ENCODE data around the gene SEC14L6.

Gene SEC14L6

DNA sequence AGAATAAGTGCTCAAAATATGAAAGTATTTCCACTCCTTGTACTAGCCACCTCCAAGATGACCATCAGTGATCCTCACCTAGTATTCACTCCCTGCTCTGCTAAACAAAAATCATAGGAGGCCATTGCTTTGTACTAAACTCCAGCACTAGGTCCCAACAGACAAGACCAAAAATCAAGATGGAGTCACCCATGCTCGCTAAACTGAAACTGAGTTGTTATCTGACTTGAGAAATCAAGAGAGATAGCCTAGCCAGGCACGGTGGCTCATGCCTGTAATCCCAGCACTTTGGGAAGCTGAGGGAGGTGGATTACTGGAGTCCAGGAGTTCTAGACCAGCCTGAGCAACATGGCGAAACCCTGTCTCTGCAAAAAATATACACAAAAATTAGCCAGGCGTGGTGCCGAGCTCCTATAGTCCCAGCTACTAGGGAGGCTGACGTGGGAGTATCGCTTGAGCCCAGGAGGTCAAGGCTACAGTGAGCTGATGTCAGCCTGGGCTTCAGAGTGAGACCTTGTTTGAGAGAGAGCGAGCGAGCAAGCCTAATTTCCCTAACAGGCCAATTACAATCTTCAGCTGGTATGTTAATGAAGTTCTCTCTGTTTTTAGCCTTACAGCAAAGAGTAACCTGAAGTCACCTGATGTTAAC lies 9.3 kb downstream of the SEC14L6 start:
- Histone ChIP-seq H3K27ac (no peak overlapping the region), H3K36me3 (ENCODE audit: insufficient read depth, low read length) (no peaks in the 10 kb centered on the region), H3K4me3 (no peak overlapping the region), H3K9ac (ENCODE audit: insufficient read length) (no peak overlapping the region), H3K9me3 (ENCODE audit: low read depth, low read length) (no peaks in the 10 kb centered on the region)
- TF ChIP-seq EZH2 (IDR thresholded peaks at IDR 0.05) (no peak), FOXP2 (optimal IDR thresholded peaks at IDR 0.05; ENCODE audit: control extremely low read depth, extremely low read length, insufficient read depth) (no peak), POLR2AphosphoS5 (IDR thresholded peaks at IDR 0.05; ENCODE audit: borderline replicate concordance, low read depth, low read length) (no peak)
- DNase-seq (ENCODE audit: low read depth, low spot score) = no peak

DNA sequence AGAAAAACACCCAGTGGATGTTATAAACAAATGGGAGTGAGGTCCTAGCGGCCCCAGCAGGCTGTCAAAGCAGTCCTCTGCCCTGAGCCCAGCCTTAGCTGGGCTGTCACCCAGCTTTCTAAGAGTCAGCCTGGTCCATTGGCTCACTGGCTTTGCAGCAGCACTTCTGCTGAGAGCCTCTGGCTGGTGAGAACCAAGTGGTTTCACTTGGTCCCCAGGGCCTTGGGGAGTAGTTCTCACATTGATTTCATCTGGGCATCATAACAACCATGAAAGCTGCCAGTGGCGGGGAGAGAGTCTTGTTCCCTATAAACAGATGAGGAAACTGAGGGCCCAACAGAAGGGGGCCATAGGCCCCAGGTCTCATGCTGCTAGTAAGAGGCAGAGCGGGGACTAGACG lies 11.4 kb downstream of the SEC14L6 start:
- H3K9ac ChIP-seq (ENCODE audit: insufficient read length) = no peak overlapping the region
- no peak for TF ChIP-seq FOXP2 (optimal IDR thresholded peaks at IDR 0.05; ENCODE audit: control extremely low read depth, extremely low read length, insufficient read depth)
- TF ChIP-seq POLR2AphosphoS5 (IDR thresholded peaks at IDR 0.05; ENCODE audit: borderline replicate concordance, low read depth, low read length) = no peak
- no peak for TF ChIP-seq EZH2 (IDR thresholded peaks at IDR 0.05)
- DNase-seq (ENCODE audit: low read depth, low spot score) = no peak

DNA sequence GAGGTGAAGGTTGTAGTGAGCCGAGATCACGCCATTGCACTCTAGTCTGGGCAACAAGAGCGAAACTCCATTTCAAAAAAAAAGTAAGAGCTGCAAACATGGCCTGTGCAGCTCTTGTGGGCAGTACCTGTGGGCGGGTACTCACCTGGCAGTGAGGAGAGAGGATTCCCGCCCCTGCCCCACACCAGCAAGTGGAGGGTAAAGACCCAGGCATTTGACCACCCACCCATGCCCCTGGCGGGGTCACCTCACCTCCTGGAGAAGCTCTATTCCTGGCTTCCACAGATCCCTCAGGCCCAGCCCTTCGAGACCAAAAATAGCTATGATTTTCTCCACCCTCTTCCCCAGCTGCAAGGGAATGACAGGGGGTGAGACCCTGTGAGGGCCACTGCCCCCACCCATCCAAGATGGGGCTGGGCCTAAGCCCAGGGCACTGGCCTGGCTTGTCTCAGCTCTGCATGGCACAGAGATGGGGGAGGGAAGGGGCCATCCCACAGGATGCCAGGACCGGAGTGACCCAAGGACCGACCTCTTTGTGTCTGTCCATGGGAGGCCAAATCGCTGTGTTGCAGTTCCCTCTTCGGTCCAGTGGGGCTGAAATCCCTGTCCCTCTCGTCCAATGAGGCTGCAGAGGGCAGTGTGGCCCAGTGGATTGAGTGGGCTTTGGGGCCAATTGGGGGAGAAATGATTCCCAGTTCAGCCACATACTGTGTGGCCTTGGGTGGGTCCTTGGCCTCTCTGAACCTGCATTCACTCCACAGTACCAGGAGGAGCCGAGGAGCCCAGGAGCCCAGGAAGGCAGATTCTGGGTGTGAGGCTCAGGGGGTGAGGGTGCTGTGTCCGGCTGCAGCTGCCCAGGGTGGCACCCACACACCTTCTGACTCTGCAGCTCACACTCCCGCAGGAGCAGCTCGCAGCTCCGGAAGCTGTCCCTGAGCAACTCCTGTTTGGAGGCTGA lies 14.6 kb downstream of the SEC14L6 start:
- no peak overlapping the region for H3K9ac ChIP-seq (ENCODE audit: insufficient read length)
- H3K27ac ChIP-seq = no peak overlapping the region
- no peak for DNase-seq (ENCODE audit: low read depth, low spot score)
- no peak for TF ChIP-seq POLR2AphosphoS5 (IDR thresholded peaks at IDR 0.05; ENCODE audit: borderline replicate concordance, low read depth, low read length)
- no peak for TF ChIP-seq FOXP2 (optimal IDR thresholded peaks at IDR 0.05; ENCODE audit: control extremely low read depth, extremely low read length, insufficient read depth)
- no peak for TF ChIP-seq EZH2 (IDR thresholded peaks at IDR 0.05)
- no peak overlapping the region for H3K4me3 ChIP-seq
- no peaks in the 10 kb centered on the region for H3K36me3 ChIP-seq (ENCODE audit: insufficient read depth, low read length)
- H3K9me3 ChIP-seq (ENCODE audit: low read depth, low read length) = no peaks in the 10 kb centered on the region

More for the DNA sequence above, 11.4 kb downstream of the SEC14L6 start:
- H3K36me3 ChIP-seq (ENCODE audit: insufficient read depth, low read length) = no peaks in the 10 kb centered on the region
- H3K27ac ChIP-seq = no peak overlapping the region
- H3K9me3 ChIP-seq (ENCODE audit: low read depth, low read length) = no peaks in the 10 kb centered on the region
- H3K4me3 ChIP-seq = no peak overlapping the region

GRCh38 chr22:30526656-30527055 lies 19.9 kb downstream of the SEC14L6 start:
- no peak overlapping the region for H3K9ac ChIP-seq (ENCODE audit: insufficient read length)
- H3K27ac ChIP-seq = no peak overlapping the region
- TF ChIP-seq EZH2 (IDR thresholded peaks at IDR 0.05) (no peak), POLR2AphosphoS5 (IDR thresholded peaks at IDR 0.05; ENCODE audit: borderline replicate concordance, low read depth, low read length) (no peak), FOXP2 (optimal IDR thresholded peaks at IDR 0.05; ENCODE audit: control extremely low read depth, extremely low read length, insufficient read depth) (no peak)
- H3K36me3 ChIP-seq (ENCODE audit: insufficient read depth, low read length) = no peaks in the 10 kb centered on the region
- no peak overlapping the region for H3K4me3 ChIP-seq
- H3K9me3 ChIP-seq (ENCODE audit: low read depth, low read length) = no peaks in the 10 kb centered on the region
- DNase-seq (ENCODE audit: low read depth, low spot score) = no peak

- TF ChIP-seq FOXP2 (optimal IDR thresholded peaks at IDR 0.05; ENCODE audit: control extremely low read depth, extremely low read length, insufficient read depth) = no peak
- TF ChIP-seq POLR2AphosphoS5 (IDR thresholded peaks at IDR 0.05; ENCODE audit: borderline replicate concordance, low read depth, low read length) = no peak
- TF ChIP-seq EZH2 (IDR thresholded peaks at IDR 0.05) = no peak
- H3K9me3 ChIP-seq (ENCODE audit: low read depth, low read length) = no peaks in the 10 kb centered on the region
- no peak overlapping the region for H3K27ac ChIP-seq
- DNase-seq (ENCODE audit: low read depth, low spot score) = peak; percentile 47
- no peak overlapping the region for H3K4me3 ChIP-seq
- H3K36me3 ChIP-seq (ENCODE audit: insufficient read depth, low read length) = no peaks in the 10 kb centered on the region
- H3K9ac ChIP-seq (ENCODE audit: insufficient read length) = no peak overlapping the region
Observed at GRCh38 chr22:30523646-30524489, 22.7 kb downstream of the SEC14L6 start.

DNA sequence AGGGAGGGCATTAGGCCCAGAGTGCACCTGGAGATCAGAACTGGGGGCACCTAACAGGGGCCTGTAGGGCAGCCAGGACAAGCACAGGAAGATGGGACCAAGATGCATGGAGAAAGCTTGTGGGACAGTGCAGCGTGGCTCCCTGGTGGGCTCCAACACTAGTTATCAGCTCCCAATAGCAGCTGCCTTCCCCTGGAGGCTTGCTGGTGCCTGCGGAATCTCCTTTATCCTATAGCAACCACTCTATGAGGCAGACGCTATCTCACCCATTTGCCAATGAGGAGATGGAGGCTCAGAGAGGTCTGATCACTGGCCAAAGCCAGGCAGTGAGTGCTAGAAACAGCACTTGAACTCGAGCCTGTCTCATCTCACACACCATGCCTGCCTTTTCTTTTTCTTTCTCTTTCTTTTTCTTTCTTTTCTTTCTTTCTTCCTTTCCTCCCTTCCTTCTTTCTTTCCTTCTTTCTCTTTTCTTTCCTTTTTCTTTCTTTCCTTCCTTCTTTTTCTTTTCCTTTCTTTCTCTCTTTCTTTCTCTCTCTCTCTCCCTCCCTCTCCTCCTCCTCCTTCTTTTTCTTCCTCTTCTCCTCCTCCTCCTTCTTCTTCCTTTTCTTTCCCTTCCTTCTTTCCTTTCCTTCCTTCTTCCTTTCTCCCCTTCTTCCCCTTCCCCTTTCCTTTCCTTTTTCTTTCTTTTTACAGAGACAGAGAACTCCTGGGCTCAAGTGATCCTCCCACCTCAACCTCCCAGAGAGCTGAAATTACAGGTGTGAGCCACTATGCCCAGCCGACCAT lies 25.0 kb downstream of the SEC14L6 start:
- Histone ChIP-seq H3K9ac (ENCODE audit: insufficient read length) (no peak overlapping the region), H3K9me3 (ENCODE audit: low read depth, low read length) (no peaks in the 10 kb centered on the region), H3K27ac (no peak overlapping the region), H3K4me3 (no peak overlapping the region), H3K36me3 (ENCODE audit: insufficient read depth, low read length) (no peaks in the 10 kb centered on the region)
- DNase-seq (ENCODE audit: low read depth, low spot score) = no peak
- no peak for TF ChIP-seq POLR2AphosphoS5 (IDR thresholded peaks at IDR 0.05; ENCODE audit: borderline replicate concordance, low read depth, low read length)
- TF ChIP-seq FOXP2 (optimal IDR thresholded peaks at IDR 0.05; ENCODE audit: control extremely low read depth, extremely low read length, insufficient read depth) = no peak
- no peak for TF ChIP-seq EZH2 (IDR thresholded peaks at IDR 0.05)

GRCh38 chr22:30519842-30520425 lies 26.6 kb downstream of the SEC14L6 start:
- no peaks in the 10 kb centered on the region for H3K36me3 ChIP-seq (ENCODE audit: insufficient read depth, low read length)
- DNase-seq (ENCODE audit: low read depth, low spot score) = no peak
- no peaks in the 10 kb centered on the region for H3K9me3 ChIP-seq (ENCODE audit: low read depth, low read length)
- H3K4me3 ChIP-seq = no peak overlapping the region
- no peak overlapping the region for H3K9ac ChIP-seq (ENCODE audit: insufficient read length)
- no peak for TF ChIP-seq POLR2AphosphoS5 (IDR thresholded peaks at IDR 0.05; ENCODE audit: borderline replicate concordance, low read depth, low read length)
- TF ChIP-seq FOXP2 (optimal IDR thresholded peaks at IDR 0.05; ENCODE audit: control extremely low read depth, extremely low read length, insufficient read depth) = no peak
- TF ChIP-seq EZH2 (IDR thresholded peaks at IDR 0.05) = no peak
- H3K27ac ChIP-seq = no peak overlapping the region
